Lung microvascular endothelial cell (primary cell): Measurements from ENCODE around the gene DEPDC1B. TPM values are rescaled to one million over a fixed set of nuclear protein-coding genes. Genes with fewer than 3 reads are reported as not detected.
"Not testable (repeated sequence)": the region's sequence is repeated elsewhere in the genome, so short reads cannot be mapped to it uniquely, and the experiment has no call there.

Experiments
- DNase-seq, 2 donors: peaks; one replicate each; pipeline versions ENCODE4 v3.0.0 to v3.0.0-alpha.2; 2010; ENCODE audit warnings: low read depth in 2 of 2
- total RNA-seq: library from RNA; depleted of rRNA; stranded (reverse); fragments of >200 nt; gene quantifications from 2 replicates; pipeline ENCODE4 v1.2.1, GENCODE V29; 2014

DEPDC1B gene
- total RNA-seq, 1 donor from 2014 or later: 1.6 TPM

GRCh38 chr5:60586307-60586901 is 113.6 kb downstream of the DEPDC1B start:
- peak; percentile 40 to 75 for DNase-seq

- no peak for DNase-seq
Measured at GRCh38 chr5:60585618-60586017, 114.3 kb downstream of the DEPDC1B start.

DNA sequence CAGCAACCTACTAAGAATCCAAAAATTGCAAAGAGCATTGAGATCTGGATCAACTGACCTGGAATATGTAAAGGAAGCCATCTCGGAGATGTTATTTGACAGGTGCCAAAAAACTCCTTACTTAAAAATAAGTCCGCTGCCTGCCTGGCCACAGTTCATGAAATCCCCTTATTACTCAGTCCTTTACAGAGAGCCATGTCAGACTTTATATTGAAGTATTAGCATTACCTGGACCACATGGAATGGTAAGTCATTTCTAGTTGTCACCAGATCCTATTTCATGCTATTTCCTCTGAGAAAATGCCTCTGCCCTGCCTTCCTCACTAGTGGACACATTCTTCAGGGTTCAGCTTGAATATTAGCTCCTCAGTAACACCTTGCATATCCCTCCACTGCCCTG is 115.7 kb downstream of the DEPDC1B start:
- DNase-seq: no peak

GRCh38 chr5:60583616-60584015 is 116.3 kb downstream of the DEPDC1B start:
- DNase-seq: no peak

- DNase-seq: no peak
Measured at GRCh38 chr5:60578315-60578714, 121.7 kb downstream of the DEPDC1B start.

DNA sequence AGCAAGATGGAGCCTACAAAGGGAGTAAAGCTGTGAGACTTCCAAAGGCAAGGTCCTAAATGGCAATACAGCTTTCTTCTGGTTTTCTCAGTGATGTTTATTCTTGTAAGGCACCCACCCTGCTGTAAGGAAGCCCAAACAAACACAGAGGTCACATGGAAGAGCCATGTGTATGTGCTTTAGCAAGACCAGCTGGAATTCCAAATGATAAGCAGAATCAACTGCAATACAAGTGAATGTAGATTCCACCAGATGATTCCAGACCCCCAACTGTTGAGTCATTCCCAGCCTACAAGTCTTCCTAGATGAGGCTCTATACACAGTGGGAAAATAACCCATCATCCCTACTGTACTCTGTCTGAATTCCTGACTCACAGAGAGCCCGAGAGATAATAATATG is 122.8 kb downstream of the DEPDC1B start:
- no peak for DNase-seq

GRCh38 chr5:60576425-60576824 is 123.5 kb downstream of the DEPDC1B start:
- DNase-seq: no peak

DNA sequence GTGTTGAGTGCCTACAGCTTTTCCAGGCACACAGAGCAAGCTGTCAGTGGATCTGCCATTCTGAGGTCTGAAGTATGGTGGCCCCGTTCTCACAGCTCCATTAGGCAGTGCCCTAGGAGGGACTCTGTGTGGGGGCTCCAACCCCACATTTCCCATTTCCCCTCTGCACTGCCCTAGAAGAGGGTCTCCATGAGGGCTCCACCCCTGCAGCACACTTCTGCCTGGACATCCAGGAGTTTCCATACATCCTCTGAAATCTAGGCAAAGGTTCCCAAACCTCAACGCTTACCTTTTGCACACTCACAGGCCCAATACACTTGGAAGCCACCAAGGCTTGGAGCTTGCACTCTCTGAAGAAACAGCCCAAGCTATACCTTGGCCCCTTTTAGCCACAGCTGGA is 131.3 kb downstream of the DEPDC1B start:
- no peak for DNase-seq

DNA sequence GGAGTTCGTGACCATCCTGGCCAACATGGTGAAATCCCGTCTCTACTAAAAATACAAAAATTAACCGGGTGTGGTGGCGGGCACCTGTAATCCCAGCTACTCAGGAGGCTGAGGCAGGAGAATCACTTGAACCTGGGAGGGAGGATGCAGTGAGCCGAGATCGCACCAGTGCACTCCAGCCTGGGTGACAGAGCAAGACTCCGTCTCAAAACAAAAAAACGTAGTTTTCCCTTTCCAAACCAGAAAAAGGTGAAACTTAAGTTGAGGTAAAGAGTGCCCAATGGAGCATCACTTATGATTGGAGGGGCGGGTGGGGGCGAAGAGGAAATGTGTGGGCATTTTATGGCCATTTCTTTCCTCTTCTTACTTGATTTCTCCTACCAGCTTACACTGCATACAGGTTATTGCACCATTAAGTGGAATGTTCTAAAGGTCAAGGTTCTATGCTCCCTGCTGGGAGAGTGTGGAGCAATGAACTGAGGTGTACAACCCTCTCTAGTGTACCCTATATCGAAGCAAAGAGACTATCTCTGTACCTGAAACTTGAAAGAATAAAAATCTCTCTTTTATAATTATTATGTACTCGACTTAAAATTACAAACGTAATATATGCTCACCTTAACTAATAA is 136.2 kb downstream of the DEPDC1B start:
- DNase-seq: no peak

GRCh38 chr5:60553291-60553690 is 146.7 kb downstream of the DEPDC1B start:
- DNase-seq: not testable (repeated sequence)

DNA sequence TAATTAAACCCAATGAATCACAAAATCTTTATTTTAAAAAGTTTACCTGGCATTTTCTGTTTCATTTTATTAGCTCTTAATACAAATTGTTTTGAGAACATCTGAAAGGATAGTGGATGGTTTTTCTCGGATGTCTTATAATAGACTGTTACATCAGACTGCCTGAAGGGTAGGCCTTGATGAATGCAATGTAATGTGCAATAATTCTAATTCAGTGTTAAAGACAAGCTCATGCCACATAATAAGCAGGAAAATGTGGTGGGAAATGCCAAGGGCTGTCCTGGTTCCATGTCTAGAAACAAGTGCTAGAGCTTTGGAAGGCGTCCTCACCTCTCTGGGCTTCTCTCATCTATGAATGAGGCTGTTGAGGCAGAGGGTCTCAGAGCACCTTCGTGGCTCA is 148.1 kb downstream of the DEPDC1B start:
- no peak for DNase-seq

DNA sequence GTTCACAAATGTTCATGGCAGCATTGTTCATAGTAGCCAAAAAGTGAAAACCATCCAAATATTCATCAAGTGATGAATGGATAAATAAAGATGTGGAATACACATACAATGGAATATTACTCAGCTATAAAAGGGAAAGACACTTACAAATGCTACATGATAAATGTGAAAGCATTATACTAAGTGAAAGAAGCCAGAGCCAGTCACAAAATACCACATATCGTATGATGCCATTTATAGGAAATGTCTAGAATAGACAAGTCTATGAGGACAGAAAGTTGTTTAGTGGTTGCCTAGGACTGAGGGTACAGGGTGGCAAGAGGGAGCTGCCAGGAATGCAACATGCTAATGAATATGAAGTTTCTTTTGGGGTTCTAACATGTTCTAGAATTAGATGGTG is 148.7 kb downstream of the DEPDC1B start:
- DNase-seq: no peak

- no peak for DNase-seq
Measured at GRCh38 chr5:60550311-60550710, 149.7 kb downstream of the DEPDC1B start.

DNA sequence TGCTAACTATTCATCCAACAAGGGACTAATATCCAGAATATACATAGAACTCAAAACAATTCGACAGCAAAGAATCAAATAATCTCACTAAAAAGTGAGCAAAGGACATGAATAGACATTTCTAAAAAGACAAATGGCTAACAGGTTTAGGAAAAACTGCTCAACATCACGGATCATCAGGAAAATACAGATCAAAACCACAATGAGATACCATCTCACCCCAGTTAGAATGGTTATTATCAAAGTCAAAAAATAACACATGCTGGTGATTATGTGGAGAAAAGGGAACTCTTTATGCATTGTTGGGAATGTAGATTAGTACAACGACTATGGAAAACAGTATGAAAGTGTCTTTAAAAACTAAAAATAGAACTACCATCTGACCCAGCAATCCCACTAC is 150.1 kb downstream of the DEPDC1B start:
- DNase-seq: no peak

Other genes with a start within 250 kb of the DEPDC1B start
- gene ELOVL7, start 144.1 kb upstream of the DEPDC1B start, total RNA-seq: under 0.01 TPM in 2 replicates
- 12.0 and 12.7 TPM in 2 replicates for gene ERCC8, start 244.9 kb upstream of the DEPDC1B start, total RNA-seq
- gene NDUFAF2, start 245.0 kb upstream of the DEPDC1B start, total RNA-seq: 15.7 and 17.4 TPM in 2 replicates